Psoas muscle (tissue), 8 donors: ENCODE data around the gene MT1X. TPM values are rescaled to one million over a fixed set of nuclear protein-coding genes. Genes with fewer than 3 reads are reported as not detected.
"Not testable (repeated sequence)": the region's sequence is repeated elsewhere in the genome, so short reads cannot be mapped to it uniquely, and the experiment has no call there.

ENCODE experiments used
- ATAC-seq, 4 donors: fragments of 200-7000 bp; cut with Tn5 transposase; one replicate each; pipeline ENCODE4 v1.9.1; 2020; ENCODE audit warnings: moderate library complexity in 3 of 4, mild to moderate bottlenecking in 2 of 4
- DNase-seq, 2 donors: peaks; one replicate each; pipeline ENCODE4 v3.0.0-alpha.2; 2020
- H3K27ac ChIP-seq: fragments of 200-600 bp; one replicate; pipeline ENCODE4 v1.8.0; 2022
- H3K27me3 ChIP-seq, 3 donors: fragments of 200-600 bp in 1 of 3; one replicate each; pipeline versions ENCODE4 v1.6.1 to v1.8.0; 2013 to 2022; ENCODE audit warnings: low read length in 2 of 3, mild to moderate bottlenecking in 2 of 3, moderate library complexity in 1 of 3; ENCODE audit not compliant: insufficient read depth in 3 of 3
- H3K36me3 ChIP-seq, 2 donors: fragments of 200-600 bp in 1 of 2; one replicate each; pipeline versions ENCODE4 v1.6.1 to v1.8.0; 2013 to 2022; ENCODE audit warnings: low read depth in 1 of 2, mild to moderate bottlenecking in 1 of 2, moderate library complexity in 1 of 2; ENCODE audit not compliant: insufficient read depth in 1 of 2
- H3K4me1 ChIP-seq: fragments of 200-600 bp; one replicate; pipeline ENCODE4 v1.8.0; 2022
- H3K4me3 ChIP-seq: fragments of 200-600 bp; one replicate; pipeline ENCODE4 v1.8.0; 2022; ENCODE audit warnings: mild to moderate bottlenecking
- H3K9me3 ChIP-seq: fragments of 200-600 bp; one replicate; pipeline ENCODE4 v1.8.0; 2022
- WGBS, 3 donors: extraction: QIAGEN DNeasy Blood & Tissue Kit; methylation state at CpG; one replicate each; pipeline versions ENCODE4 v1.1.6 to v1.1.7; 2013; 5-methylcytosine and 5-hydroxymethylcytosine counted together
- intact Hi-C, 2 donors: fragments of 100-400 bp; cut with DNase I; formaldehyde crosslinking; loops; one replicate each; pipeline versions ENCODE4 v1.11.0 to v1.14.2; 2022
- polyA plus RNA-seq, 3 donors: library from polyadenylated mRNA; stranded (reverse); fragments of 200-250 nt; gene quantifications; one replicate each; pipeline ENCODE4 v1.2.3, GENCODE V29; 2013
- total RNA-seq, 4 donors: library from RNA; stranded (reverse); fragmentation: NEBNext Ultra II Directional in 2 of 4; extraction: Animal tissue kit (Norgen Biotek cat#: 25700) in 2 of 4; gene quantifications; one replicate each; pipeline versions ENCODE4 v1.2.1 to v1.2.4, GENCODE V29; 2021 to 2023
- TF ChIP-seq, protein P1 (sequence below): fragments of 200-600 bp; IDR thresholded peaks from one replicate; pipeline ENCODE4 v1.8.0; 2022; ENCODE audit warnings: antibody characterized with exemption
- donor health status: healthy with polysubstance abuse.
- donor health status: DM: no; HTN: no; CAD: no; lungs with moderate emphysema.
- donor health status: Bipolar disorder and iron deficiency.
- donor health status: healthy.
- donor health status: DM: yes; HTN: yes; CAD: no.
- donor health status: DM: no; HTN: no; CAD: no.
- donor health status: DM: no; HTN: no; CAD: no.
- donor health status: DM: yes; HTN: yes; CAD: no.

The MT1X gene
- total and polyA plus RNA-seq, 7 donors, result 481 to 16,364 (median 4,271) TPM

DNA sequence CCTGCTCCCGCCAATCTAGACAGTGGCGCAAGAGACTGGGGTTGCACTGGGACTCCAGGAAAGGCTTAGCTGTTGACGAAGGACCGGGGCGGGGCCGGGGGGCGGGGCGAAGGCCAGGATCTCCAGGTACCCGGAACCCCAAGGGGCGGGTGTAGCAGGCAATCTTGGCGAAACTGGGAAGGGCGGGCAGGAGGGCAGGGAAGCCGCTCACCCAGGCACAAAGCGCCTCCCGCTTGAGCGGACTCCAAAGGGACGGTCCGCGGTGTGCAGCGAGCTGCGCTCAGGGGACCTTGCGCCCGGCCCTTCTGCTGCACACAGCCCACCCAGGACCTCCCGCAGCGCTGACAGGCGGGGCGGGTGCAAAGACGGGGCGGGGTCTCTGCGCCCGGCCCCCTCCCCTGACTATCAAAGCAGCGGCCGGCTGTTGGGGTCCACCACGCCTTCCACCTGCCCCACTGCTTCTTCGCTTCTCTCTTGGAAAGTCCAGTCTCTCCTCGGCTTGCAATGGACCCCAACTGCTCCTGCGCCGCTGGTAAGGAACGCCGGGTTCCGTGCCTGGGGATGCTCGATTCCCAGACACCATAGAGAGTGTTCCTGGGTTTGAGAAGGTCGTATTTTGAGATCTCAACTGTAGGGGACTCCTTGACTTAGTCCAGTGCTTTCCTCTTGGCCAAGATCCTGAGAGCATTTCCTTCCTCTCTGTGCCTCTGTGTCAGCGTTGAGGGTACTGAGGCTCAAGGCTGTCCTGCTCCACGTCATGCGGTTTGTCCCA lies 24.5 kb upstream of the MT1X start, which contains the start of gene MT1F:
Gene MT1F (plus strand): TSS at position 405 of the 772 bp plus-strand sequence. CDS start 100 bp downstream, at position 505.
- no peak within 1 kb of the TSS for H3K27ac ChIP-seq
- WGBS, 3 donors, result 2 to 6% (median 3%) methylated on average over 41 to 46 of the region's 46 CpGs
- peaks cover 0 to 13% (median under 1%) of the 10 kb centered on the region in 3 donors for H3K27me3 ChIP-seq
- TF ChIP-seq, protein P1, sequence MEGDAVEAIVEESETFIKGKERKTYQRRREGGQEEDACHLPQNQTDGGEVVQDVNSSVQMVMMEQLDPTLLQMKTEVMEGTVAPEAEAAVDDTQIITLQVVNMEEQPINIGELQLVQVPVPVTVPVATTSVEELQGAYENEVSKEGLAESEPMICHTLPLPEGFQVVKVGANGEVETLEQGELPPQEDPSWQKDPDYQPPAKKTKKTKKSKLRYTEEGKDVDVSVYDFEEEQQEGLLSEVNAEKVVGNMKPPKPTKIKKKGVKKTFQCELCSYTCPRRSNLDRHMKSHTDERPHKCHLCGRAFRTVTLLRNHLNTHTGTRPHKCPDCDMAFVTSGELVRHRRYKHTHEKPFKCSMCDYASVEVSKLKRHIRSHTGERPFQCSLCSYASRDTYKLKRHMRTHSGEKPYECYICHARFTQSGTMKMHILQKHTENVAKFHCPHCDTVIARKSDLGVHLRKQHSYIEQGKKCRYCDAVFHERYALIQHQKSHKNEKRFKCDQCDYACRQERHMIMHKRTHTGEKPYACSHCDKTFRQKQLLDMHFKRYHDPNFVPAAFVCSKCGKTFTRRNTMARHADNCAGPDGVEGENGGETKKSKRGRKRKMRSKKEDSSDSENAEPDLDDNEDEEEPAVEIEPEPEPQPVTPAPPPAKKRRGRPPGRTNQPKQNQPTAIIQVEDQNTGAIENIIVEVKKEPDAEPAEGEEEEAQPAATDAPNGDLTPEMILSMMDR, result no peak
- no peaks in the 10 kb centered on the region for H3K9me3 ChIP-seq
- peak; percentile 76 to 91 (median 86) for ATAC-seq
- intact Hi-C loops, result no loop called here
- peak within 1 kb of the TSS; percentile 68 for H3K4me3 ChIP-seq
- no peaks in the 10 kb centered on the region for H3K4me1 ChIP-seq
- peak; percentile 79 for DNase-seq
- no peaks in the 10 kb centered on the region for H3K36me3 ChIP-seq

DNA sequence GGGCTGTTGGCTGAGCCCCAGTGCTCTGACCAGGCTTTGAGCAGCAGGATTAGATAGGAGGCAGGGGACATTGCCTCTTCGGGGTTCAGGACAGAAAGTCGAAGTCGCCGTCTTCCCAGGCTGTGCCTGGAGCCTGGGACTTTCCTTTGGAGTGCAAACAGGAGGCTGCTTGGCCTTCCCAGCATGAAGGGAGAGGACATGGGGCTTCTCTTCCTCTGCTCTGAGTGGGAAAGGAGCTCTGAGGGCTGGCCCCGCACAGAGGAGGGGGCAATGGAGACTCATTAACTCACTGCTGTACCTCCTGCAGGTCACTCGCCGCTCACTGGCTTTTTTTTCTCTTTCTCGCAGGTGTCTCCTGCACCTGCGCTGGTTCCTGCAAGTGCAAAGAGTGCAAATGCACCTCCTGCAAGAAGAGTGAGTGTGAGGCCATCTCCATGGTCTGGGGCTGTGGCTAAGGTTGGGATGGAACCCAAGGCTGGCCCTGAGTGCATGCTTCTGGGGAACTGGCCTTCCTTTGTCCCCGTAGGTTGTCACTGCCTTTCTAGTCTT lies 23.9 kb upstream of the MT1X start:
- ATAC-seq (no peak), DNase-seq (peak in 1 of 2 donors; percentile 70)
- no peaks in the 10 kb centered on the region for H3K4me1 ChIP-seq
- no peaks in the 10 kb centered on the region for H3K36me3 ChIP-seq
- TF ChIP-seq, protein P1, result no peak
- intact Hi-C loops, result no loop called here
- H3K27ac ChIP-seq, result no peak overlapping the region
- 50 to 53% (median 52%) methylated on average over 10 of the region's 10 CpGs for WGBS, 3 donors
- H3K27me3 ChIP-seq, result peaks cover 0 to 19% (median 4%) of the 10 kb centered on the region in 3 donors
- no peaks in the 10 kb centered on the region for H3K9me3 ChIP-seq
- peak overlapping the region; percentile 68 for H3K4me3 ChIP-seq

DNA sequence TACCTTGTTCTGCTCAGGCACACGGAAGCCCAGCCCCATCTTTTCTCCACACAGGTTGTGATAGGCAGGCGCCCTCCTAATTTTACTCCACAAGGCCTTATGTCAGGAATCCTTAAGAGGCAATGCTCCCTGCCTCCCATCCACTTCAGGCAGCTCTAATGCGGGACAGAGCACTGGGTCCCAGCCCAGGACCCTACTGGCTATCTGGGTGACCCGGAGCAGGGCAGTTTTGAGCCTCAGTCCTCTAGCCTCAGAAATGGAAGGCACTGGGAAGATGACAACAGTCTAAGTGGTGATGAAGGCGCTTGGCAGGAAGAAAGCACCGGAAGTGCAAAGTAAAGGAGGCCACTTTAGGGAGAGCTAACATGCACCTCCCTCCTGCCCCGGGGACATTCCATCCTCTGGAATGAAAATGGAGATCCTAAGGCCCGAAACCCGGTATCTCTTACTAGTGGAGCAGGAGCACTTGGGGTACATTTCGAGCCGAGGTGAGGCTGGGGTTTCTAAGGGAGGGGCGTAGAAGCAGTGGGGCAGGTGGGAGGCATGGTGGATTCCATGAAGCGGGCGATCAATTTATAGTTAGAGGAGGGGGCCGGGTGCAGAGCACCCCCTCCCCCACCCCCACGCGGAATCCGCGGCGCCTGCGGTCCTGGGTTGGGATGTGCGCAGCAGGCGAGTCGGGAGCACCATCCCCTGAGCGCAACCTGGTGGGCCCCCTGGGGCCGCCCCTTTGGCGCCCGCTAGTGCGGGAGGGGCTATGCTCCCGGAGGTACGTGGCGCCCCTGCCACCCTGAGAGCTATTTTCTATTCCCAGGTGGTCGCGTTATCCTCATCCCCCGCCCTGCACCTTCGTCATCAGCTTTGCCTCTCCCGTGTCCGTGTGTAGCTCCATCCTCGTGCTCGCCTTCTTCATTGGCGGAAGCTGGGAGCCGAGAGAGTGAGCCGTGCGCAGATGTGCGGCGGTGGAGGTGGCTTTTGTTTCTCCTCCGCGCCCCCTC lies 19.6 kb upstream of the MT1X start:
- TF ChIP-seq, protein P1, result no peak
- Histone ChIP-seq H3K4me3 (no peak overlapping the region), H3K27me3 (peaks cover 0 to 34% (median 4%) of the 10 kb centered on the region in 3 donors), H3K4me1 (no peaks in the 10 kb centered on the region), H3K36me3 (no peaks in the 10 kb centered on the region), H3K27ac (no peak overlapping the region), H3K9me3 (no peaks in the 10 kb centered on the region)
- 16 to 21% (median 18%) methylated on average over 43 to 48 of the region's 48 CpGs for WGBS, 3 donors
- intact Hi-C loops, result no loop called here
- DNase-seq, result no peak
- no peak for ATAC-seq

GRCh38 chr16:56664506-56664905 lies 17.8 kb upstream of the MT1X start:
- TF ChIP-seq, protein P1, result no peak
- H3K27me3 ChIP-seq, result peaks cover 4 to 45% (median 4%) of the 10 kb centered on the region in 3 donors
- H3K9me3 ChIP-seq, result no peaks in the 10 kb centered on the region
- no peaks in the 10 kb centered on the region for H3K4me1 ChIP-seq
- DNase-seq, result no peak
- H3K4me3 ChIP-seq, result no peak overlapping the region
- H3K27ac ChIP-seq, result no peak overlapping the region
- WGBS, 3 donors, result 92 to 97% (median 95%) methylated on average over 1 of the region's 1 CpG
- intact Hi-C loops, result no loop called here
- no peak for ATAC-seq
- H3K36me3 ChIP-seq, result no peaks in the 10 kb centered on the region

GRCh38 chr16:56665286-56666261 lies 16.7 kb upstream of the MT1X start:
- H3K4me1 ChIP-seq, intact Hi-C loops, H3K4me3 ChIP-seq, DNase-seq, H3K9me3 ChIP-seq, H3K36me3 ChIP-seq, H3K27ac ChIP-seq: not testable (repeated sequence)
- WGBS, 3 donors, result 61 to 75% (median 66%) methylated on average over 8 of the region's 8 CpGs
- ATAC-seq, result peak in 1 of 4 donors; percentile 16
- H3K27me3 ChIP-seq, result peaks cover 4 to 56% (median 4%) of the 10 kb centered on the region in 3 donors
